ENCODE results near the gene WRAP73. TPM values are rescaled to one million over a fixed set of nuclear protein-coding genes. Genes with fewer than 3 reads are reported as not detected.

WRAP73 gene
- total RNA-seq, 2 experiments from 2014 or later, result 22.3 to 22.7 TPM

DNA sequence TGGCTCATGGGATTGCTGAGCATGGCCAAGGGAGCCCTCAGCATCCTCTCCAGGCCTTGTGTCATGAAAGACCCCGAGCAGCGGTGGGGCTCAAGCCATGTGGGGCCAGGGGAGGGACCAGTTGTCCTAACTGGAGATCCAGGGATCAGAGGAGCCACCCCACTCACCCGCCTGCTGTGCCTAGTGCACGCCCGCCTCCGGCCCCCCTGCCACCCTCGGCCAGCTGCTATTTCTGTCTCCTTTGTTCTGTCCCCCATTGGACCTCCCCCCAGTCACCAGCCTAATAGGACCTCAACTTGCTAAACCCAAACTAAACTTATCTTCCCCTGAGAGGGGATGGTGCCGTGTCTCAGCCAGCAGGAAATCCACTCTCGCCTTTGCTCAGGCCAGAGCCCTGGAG lies 46.8 kb upstream of the WRAP73 start:
- peaks cover 4% of the 10 kb centered on the region for H3K4me1 Mint-ChIP-seq (ENCODE audit: low read depth)
- H3K27me3 ChIP-seq (ENCODE audit: control insufficient read depth in 1 of 2, insufficient read depth in 2 of 2, low read length in 2 of 2), result peaks cover 0 to 7% of the 10 kb centered on the region in 2 experiments
- intact Hi-C loops (cut with DNase I, micrococcal nuclease), result no loop called here
- TF ChIP-seq, protein P1, sequence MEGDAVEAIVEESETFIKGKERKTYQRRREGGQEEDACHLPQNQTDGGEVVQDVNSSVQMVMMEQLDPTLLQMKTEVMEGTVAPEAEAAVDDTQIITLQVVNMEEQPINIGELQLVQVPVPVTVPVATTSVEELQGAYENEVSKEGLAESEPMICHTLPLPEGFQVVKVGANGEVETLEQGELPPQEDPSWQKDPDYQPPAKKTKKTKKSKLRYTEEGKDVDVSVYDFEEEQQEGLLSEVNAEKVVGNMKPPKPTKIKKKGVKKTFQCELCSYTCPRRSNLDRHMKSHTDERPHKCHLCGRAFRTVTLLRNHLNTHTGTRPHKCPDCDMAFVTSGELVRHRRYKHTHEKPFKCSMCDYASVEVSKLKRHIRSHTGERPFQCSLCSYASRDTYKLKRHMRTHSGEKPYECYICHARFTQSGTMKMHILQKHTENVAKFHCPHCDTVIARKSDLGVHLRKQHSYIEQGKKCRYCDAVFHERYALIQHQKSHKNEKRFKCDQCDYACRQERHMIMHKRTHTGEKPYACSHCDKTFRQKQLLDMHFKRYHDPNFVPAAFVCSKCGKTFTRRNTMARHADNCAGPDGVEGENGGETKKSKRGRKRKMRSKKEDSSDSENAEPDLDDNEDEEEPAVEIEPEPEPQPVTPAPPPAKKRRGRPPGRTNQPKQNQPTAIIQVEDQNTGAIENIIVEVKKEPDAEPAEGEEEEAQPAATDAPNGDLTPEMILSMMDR (IDR thresholded peaks at IDR 0.05), result no peak
- no peaks in the 10 kb centered on the region for H3K36me3 Mint-ChIP-seq (ENCODE audit: low read depth)
- no peak for ATAC-seq (ENCODE audit: poor library complexity)
- no peak overlapping the region for H3K4me3 Mint-ChIP-seq
- no peaks in the 10 kb centered on the region for H3K9me3 Mint-ChIP-seq
- CTCF ChIA-PET, result no interaction called here
- POLR2A ChIA-PET, result no interaction called here
- H3K4me1 ChIP-seq (ENCODE audit: insufficient read depth, low read length), result peaks cover 8% of the 10 kb centered on the region
- H3K36me3 ChIP-seq (ENCODE audit: insufficient read depth, low read length), result no peaks in the 10 kb centered on the region
- no peak overlapping the region for H3K27ac ChIP-seq (ENCODE audit: low read depth in 1 of 2, low read length in 2 of 2)
- DNase-seq, result no peak
- H3K4me3 ChIP-seq (ENCODE audit: low read length), result no peak overlapping the region
- H3K9me3 ChIP-seq (ENCODE audit: control insufficient read depth in 1 of 2, insufficient read depth in 1 of 2, low read length in 2 of 2), result no peaks in the 10 kb centered on the region
- no peak overlapping the region for H3K27ac Mint-ChIP-seq
- H3K27me3 Mint-ChIP-seq, result peaks cover 9% of the 10 kb centered on the region

DNA sequence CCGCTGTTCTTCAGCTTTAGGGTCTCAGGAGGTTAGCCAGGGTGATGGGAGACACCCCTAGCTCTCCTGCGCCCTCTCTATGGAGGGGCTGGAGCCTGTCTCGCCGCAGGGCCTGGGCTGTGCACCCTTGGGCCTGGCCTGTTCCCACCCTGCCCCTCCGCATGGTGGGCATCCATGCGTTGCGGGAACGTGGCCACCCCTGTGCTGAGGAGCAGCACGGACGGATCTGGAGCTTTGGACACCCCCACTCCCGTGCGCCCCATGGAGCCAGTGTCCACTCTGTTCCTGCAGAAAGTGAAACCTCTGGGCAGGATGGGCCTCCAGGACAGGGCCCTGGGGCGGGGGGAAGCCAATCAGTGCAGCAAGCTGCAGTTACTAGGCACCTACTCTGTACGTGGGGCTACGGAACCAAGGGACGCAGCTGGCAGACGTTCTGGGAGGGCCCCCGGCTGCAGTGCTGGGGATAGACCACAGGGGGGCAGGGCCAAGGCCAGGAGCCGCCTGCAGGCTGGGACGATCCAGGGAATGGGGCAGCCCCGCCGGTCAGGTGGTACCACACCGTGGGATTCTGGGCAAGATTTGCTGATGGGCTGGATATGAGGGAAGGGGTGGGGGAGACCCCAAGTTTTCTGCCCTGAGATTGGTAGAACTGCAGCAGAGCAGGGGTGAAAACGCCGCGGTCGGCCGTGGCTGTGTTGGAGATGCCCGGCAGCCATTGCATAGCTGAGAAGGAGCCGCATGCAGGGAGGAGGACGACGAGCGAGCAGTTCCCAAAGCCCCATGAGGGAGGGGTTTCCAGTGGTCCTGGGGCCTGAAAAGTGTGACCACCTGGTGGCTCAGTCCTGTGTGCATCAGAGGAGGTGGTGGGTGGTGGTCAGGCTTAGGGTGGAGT lies 45.7 kb upstream of the WRAP73 start:
- DNase-seq (peak in 12 of 14 experiments; percentile 11 to 51 (median 24)), ATAC-seq (ENCODE audit: poor library complexity) (peak; percentile 68)
- intact Hi-C loops (cut with DNase I, micrococcal nuclease), result loop anchor here (1.0 kb wide), 1 partner anchor 29 kb away; no protein-coding TSS in a partner anchor
- H3K4me3 Mint-ChIP-seq, result peak overlapping the region; percentile 48
- peaks cover 8% of the 10 kb centered on the region for H3K4me1 ChIP-seq (ENCODE audit: insufficient read depth, low read length)
- no peak overlapping the region for H3K27ac Mint-ChIP-seq
- ChIA-PET POLR2A (no interaction called here), CTCF (no interaction called here)
- peaks cover 9% of the 10 kb centered on the region for H3K27me3 Mint-ChIP-seq
- peaks cover 0 to 7% of the 10 kb centered on the region in 2 experiments for H3K27me3 ChIP-seq (ENCODE audit: control insufficient read depth in 1 of 2, insufficient read depth in 2 of 2, low read length in 2 of 2)
- no peaks in the 10 kb centered on the region for H3K36me3 Mint-ChIP-seq (ENCODE audit: low read depth)
- peaks cover 4% of the 10 kb centered on the region for H3K4me1 Mint-ChIP-seq (ENCODE audit: low read depth)
- no peaks in the 10 kb centered on the region for H3K9me3 Mint-ChIP-seq
- no peaks in the 10 kb centered on the region for H3K9me3 ChIP-seq (ENCODE audit: control insufficient read depth in 1 of 2, insufficient read depth in 1 of 2, low read length in 2 of 2)
- H3K36me3 ChIP-seq (ENCODE audit: insufficient read depth, low read length), result no peaks in the 10 kb centered on the region
- TF ChIP-seq, protein P1 (IDR thresholded peaks at IDR 0.05), result peak; percentile 60
- H3K27ac ChIP-seq (ENCODE audit: low read depth in 1 of 2, low read length in 2 of 2), result no peak overlapping the region
- H3K4me3 ChIP-seq (ENCODE audit: low read length), result peak overlapping the region; percentile 7

DNA sequence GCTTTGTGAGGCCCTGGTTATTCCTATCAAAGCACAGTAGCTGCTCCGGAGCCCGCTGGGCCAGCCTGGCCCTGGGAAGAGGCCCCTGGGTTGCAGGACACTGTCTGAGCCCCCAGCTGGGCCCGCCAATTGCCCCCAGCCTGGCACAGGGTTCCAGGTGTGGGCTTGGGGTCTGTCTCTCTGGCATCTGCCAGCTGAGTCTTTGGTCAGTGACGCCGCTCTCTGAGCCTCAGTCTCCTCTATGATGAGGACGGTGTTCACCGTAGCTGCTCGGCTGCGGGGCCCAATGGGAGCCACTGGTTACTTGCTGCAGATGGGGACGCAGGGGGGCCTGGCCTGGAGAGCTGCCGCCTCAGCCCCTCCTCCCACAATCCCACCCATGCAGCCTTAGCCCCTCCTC lies 43.4 kb upstream of the WRAP73 start:
- ChIA-PET CTCF (no interaction called here), POLR2A (no interaction called here)
- TF ChIP-seq, protein P1 (IDR thresholded peaks at IDR 0.05), result no peak

More for the DNA sequence above, 43.4 kb upstream of the WRAP73 start:
- Histone ChIP-seq H3K27ac (ENCODE audit: low read depth in 1 of 2, low read length in 2 of 2) (no peak overlapping the region), H3K4me1 (ENCODE audit: insufficient read depth, low read length) (peaks cover 8% of the 10 kb centered on the region), H3K9me3 (ENCODE audit: control insufficient read depth in 1 of 2, insufficient read depth in 1 of 2, low read length in 2 of 2) (no peaks in the 10 kb centered on the region), H3K36me3 (ENCODE audit: insufficient read depth, low read length) (no peaks in the 10 kb centered on the region), H3K4me3 (ENCODE audit: low read length) (no peak overlapping the region), H3K27me3 (ENCODE audit: control insufficient read depth in 1 of 2, insufficient read depth in 2 of 2, low read length in 2 of 2) (peaks cover 0 to 4% of the 10 kb centered on the region in 2 experiments)
- H3K9me3 Mint-ChIP-seq, result no peaks in the 10 kb centered on the region
- H3K36me3 Mint-ChIP-seq (ENCODE audit: low read depth), result no peaks in the 10 kb centered on the region
- intact Hi-C loops (cut with DNase I, micrococcal nuclease), result no loop called here
- H3K27ac Mint-ChIP-seq, result no peak overlapping the region
- DNase-seq, result no peak
- no peak for ATAC-seq (ENCODE audit: poor library complexity)
- H3K27me3 Mint-ChIP-seq, result peaks cover 9% of the 10 kb centered on the region
- peaks cover 4% of the 10 kb centered on the region for H3K4me1 Mint-ChIP-seq (ENCODE audit: low read depth)
- H3K4me3 Mint-ChIP-seq, result no peak overlapping the region
